A673 (cell line): ENCODE results near the gene PPP1R3F. TPM values are rescaled to one million over a fixed set of nuclear protein-coding genes. Genes with fewer than 3 reads are reported as not detected.

ENCODE experiments used
- BruUV-seq: library from RNA; stranded (reverse); fragments of 400-500 nt; replicated peaks from 2 replicates; lab custom pipeline; 2021; lab: Mats Ljungman, UMichigan
- CTCF ChIA-PET: fragments of 300-600 bp; sonication (Branson Sonifier 250); formaldehyde crosslinking; loops from one replicate; lab custom pipeline; 2022; ENCODE audit warnings: antibody characterized with exemption; lab: Charles Lee
- POLR2A ChIA-PET: fragments of 300-600 bp; sonication (Branson Sonifier 250); formaldehyde crosslinking; loops from one replicate; lab custom pipeline; 2022; ENCODE audit warnings: antibody characterized with exemption; ENCODE audit not compliant: low non-redundant PET; lab: Charles Lee
- DNase-seq: peaks from one replicate; pipeline ENCODE4 v3.0.0-alpha.2; 2015; ENCODE audit warnings: low spot score
- H3K27ac ChIP-seq: fragments of 200-600 bp; sonication (generic); 2 replicates; pipeline ENCODE4 v1.5.1; 2016; ENCODE audit warnings: mixed run types, low read depth, mild to moderate bottlenecking, mixed read lengths, antibody characterized with exemption, low read length; ENCODE audit not compliant: poor library complexity, severe bottlenecking
- H3K27me3 ChIP-seq: fragments of 200-600 bp; sonication (generic); replicated peaks from 2 replicates; pipeline ENCODE4 v1.6.1; 2017; ENCODE audit warnings: mixed run types, low read depth, mild to moderate bottlenecking, mixed read lengths, antibody characterized with exemption, low read length; ENCODE audit not compliant: insufficient read depth, poor library complexity
- H3K36me3 ChIP-seq: fragments of 200-600 bp; sonication (generic); 2 replicates; pipeline ENCODE4 v1.6.1; 2016; ENCODE audit warnings: mixed run types, mild to moderate bottlenecking, mixed read lengths, antibody characterized with exemption, low read length; ENCODE audit not compliant: insufficient read depth, poor library complexity, severe bottlenecking
- H3K4me1 ChIP-seq: fragments of 200-600 bp; sonication (generic); 2 replicates; pipeline ENCODE4 v1.6.1; 2017; ENCODE audit warnings: mixed run types, mild to moderate bottlenecking, mixed read lengths, antibody characterized with exemption, low read length; ENCODE audit not compliant: insufficient read depth, poor library complexity, severe bottlenecking
- H3K4me3 ChIP-seq: fragments of 200-600 bp; sonication (generic); 2 replicates; pipeline ENCODE4 v1.5.1; 2016; ENCODE audit warnings: low read depth, mixed run types, mild to moderate bottlenecking, mixed read lengths, low read length; ENCODE audit not compliant: poor library complexity, severe bottlenecking
- H3K9me3 ChIP-seq: fragments of 200-600 bp; sonication (generic); 2 replicates; pipeline ENCODE4 v1.6.1; 2016; ENCODE audit warnings: mixed run types, low read depth, mild to moderate bottlenecking, mixed read lengths, antibody characterized with exemption, low read length; ENCODE audit not compliant: poor library complexity, severe bottlenecking
- CTCF ChIP-seq: fragments of 300-800, 200-600 bp; sonication (generic); conservative IDR thresholded peaks from 2 replicates; pipeline ENCODE4 v1.5.1; 2017; ENCODE audit warnings: low read depth, mild to moderate bottlenecking, antibody characterized with exemption, low read length, moderate library complexity, mixed read lengths
- EZH2 ChIP-seq: fragments of 200-600 bp; sonication (generic); IDR thresholded peaks from 2 replicates; pipeline ENCODE4 v1.6.1; 2017; ENCODE audit warnings: borderline replicate concordance, low read depth, mild to moderate bottlenecking, mixed read lengths, antibody characterized with exemption, low read length; ENCODE audit not compliant: poor library complexity, severe bottlenecking
- intact Hi-C: fragments of 100-400 bp; cut with micrococcal nuclease; formaldehyde crosslinking; loops from one replicate; pipeline ENCODE4 v1.10.0; 2022; ENCODE audit not compliant: unreplicated experiment
- total RNA-seq: library from RNA; stranded (reverse); gene quantifications from 2 replicates; pipeline ENCODE4 v1.2.3, GENCODE V29; 2021

Gene PPP1R3F
- total RNA-seq, 1 experiment from 2014 or later, result 12.3 TPM

DNA sequence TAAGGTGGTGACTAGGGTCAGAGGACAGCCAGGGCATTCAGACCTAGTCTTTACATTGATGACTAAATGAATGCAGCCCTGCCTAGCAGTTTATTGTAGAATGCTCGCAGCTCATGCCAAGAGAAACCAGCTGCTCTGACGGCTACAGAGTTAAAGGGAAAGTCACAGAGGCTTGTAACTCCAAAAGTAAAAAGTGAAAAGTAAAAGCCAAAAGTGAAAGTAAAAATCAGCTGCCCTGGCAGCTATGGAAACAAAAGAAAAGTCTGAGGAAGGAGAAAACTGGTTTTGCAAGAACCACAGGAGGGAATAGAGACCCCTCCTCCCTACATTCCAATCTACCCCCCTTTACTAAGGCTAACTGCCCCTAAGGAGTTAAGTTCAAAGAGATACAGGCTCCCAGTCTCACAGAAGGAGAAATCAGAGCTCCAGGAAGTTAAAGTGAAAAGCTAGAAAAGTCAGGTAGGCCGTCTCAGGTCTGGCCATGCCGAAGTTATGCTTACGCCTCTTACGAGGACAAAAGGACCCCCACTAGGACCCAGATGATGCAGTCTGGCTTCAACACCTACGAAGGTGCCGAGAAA is 39.9 kb downstream of the PPP1R3F start:
- POLR2A ChIA-PET, result no interaction called here
- Histone ChIP-seq H3K9me3 (no peaks in the 10 kb centered on the region), H3K36me3 (no peaks in the 10 kb centered on the region), H3K4me3 (no peak overlapping the region), H3K27me3 (no peaks in the 10 kb centered on the region), H3K4me1 (no peaks in the 10 kb centered on the region), H3K27ac (no peak overlapping the region)
- TF ChIP-seq CTCF, result no peak
- TF ChIP-seq EZH2, result no peak
- CTCF ChIA-PET, result no interaction called here
- DNase-seq, result no peak
- no TSS peak for BruUV-seq
- intact Hi-C loops, result no loop called here

- Histone ChIP-seq H3K27me3 (no peaks in the 10 kb centered on the region), H3K9me3 (no peaks in the 10 kb centered on the region), H3K4me1 (no peaks in the 10 kb centered on the region), H3K4me3 (no peak overlapping the region), H3K27ac (no peak overlapping the region), H3K36me3 (no peaks in the 10 kb centered on the region)
- no TSS peak for BruUV-seq
- CTCF ChIA-PET, result no interaction called here
- POLR2A ChIA-PET, result no interaction called here
- no peak for TF ChIP-seq EZH2
- no peak for TF ChIP-seq CTCF
- DNase-seq, result no peak
- intact Hi-C loops, result no loop called here
These were observed 40.8 kb downstream of the PPP1R3F start for GRCh38 chrX:49310371-49310770.

- ChIA-PET POLR2A (no interaction called here), CTCF (no interaction called here)
- Histone ChIP-seq H3K4me1 (no peaks in the 10 kb centered on the region), H3K36me3 (no peaks in the 10 kb centered on the region), H3K9me3 (no peaks in the 10 kb centered on the region), H3K4me3 (no peak overlapping the region), H3K27me3 (no peaks in the 10 kb centered on the region), H3K27ac (no peak overlapping the region)
- no TSS peak for BruUV-seq
- intact Hi-C loops, result no loop called here
- DNase-seq, result no peak
- TF ChIP-seq CTCF, result no peak
These were observed 42.6 kb downstream of the PPP1R3F start for GRCh38 chrX:49312176-49312575.
